Stimulated activated CD8-positive, alpha-beta memory T cell treated with anti-CD3 and anti-CD28 coated beads, Interleukin-15, amount 100 ng/mL, for 4 hours (primary cell): ENCODE measurements around the gene TAGLN2.

ENCODE experiments used
- DNase-seq, 2 donors: peaks; one replicate each; pipeline ENCODE4 v3.0.0-alpha.2; 2020; ENCODE audit warnings: low read depth in 2 of 2

Gene TAGLN2

DNA sequence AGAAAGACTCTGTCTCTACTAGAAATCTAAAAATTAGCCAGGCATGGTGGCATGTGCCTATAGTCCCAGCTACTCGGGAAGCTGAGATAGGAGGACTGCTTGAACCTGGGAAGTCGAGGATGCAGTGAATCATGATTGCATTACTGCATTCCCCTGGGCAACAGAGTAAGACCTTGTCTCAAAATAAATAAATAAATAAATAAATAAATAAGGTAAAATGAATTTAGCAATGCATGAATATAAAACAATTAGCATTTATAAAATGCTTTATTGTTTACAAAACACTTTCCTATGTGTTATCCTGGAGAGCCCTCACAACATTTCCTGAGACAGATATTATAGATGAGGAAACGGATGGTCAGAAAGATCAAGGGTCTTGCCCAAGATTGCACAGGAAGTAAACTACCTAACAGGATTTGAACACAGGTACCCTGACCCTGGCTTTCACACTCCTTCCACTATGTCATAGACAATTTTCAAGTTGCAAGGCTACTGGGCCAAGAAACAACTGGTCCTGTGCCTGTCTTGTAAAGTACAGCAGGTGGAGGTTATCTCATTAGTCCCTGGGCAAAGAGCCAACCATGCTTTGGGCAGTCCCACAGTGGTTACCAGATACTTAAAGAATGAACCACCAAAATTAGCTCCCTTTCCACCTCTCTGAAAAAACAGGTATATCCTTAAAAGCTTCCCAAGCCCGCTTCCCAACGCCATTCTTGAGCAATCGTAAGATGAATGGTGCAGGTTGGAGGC is 47.4 kb downstream of the TAGLN2 start:
- DNase-seq: no peak

DNA sequence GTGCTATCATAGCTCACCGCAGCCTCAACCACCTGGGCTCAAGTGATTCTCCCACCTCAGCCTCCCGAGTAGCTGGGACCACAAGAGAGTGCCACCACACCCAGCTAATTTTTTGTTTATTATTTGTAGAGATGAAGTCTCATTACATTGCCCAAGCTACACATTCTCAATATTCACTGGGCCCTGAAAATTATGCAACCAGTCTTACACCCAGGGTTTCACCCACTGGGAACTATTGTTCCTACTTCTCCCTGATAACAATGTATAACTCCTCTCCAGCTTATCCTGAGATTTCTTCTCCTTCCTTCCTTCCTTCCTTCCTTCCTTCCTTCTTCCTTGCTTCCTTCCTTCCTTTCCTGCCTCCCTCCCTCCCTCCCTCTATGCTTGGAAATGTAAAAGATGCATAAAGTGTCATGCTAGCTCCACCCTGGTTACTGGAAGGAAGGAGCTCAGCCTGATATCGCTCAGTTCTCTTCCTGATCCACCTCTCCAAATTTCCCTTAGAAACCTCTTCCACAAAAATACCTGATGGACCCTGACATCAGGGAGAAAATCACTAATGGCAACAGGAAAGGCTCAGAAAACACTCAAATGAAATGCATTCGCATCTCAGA is 51.7 kb downstream of the TAGLN2 start:
- no peak for DNase-seq

DNA sequence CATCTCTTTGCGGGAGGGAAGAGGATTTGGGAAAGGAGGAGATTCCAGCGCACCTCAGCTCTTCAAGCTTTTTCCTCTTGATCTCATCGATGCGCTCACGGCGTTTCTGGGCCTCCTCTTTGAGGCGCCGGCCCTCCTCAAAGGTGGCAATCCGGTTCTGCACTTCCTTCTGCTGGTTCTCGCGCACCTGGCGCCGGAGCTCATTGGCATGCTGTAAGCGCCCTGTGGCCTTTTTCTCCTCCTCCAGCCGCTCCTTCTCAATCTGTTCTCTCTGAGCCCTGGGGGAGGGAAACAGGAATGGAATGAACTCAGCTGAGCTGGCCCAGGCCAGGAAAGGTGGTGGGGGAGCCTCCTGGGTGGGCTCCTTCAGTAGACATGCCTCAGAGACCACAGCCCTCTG is 52.4 kb downstream of the TAGLN2 start:
- DNase-seq: no peak

DNA sequence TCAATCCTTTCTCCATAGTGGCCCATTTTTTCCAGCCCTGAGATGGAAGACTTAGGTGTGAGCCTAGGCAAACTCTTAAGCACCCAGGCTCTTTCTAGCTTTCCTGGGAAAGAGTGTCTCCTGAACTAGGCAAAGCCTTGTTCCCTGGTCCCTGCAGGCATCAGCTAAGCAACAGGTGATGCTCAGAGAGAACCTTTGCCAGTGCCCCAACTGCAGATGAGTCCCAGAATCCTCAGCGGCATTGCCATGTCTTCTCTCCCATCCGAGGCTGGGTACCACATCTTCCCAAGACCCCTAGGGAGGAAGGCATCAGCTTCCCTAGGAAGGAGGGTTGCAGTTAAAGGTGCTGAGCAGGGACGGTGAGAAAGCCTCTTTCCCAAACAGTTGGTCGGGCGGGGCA is 54.6 kb downstream of the TAGLN2 start:
- DNase-seq: no peak

DNA sequence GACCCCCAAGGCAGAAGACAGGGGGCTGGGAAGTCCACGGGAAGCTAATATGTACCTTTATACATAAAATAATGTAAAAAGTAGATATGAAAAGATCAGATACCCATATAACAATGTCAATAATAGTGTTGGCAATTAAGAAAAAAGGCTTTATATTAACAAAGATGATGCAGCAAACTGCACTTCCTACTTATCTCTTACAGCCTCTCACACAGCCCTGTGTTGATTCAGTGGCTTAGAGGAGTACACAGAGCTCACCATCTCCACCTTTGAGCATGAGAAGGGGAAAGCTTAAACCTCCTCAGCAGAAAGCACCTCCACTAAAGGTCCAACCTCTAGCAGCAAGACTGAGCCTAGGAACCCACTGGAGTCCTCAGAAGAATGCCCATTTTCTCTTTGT is 55.7 kb downstream of the TAGLN2 start:
- DNase-seq: no peak

DNA sequence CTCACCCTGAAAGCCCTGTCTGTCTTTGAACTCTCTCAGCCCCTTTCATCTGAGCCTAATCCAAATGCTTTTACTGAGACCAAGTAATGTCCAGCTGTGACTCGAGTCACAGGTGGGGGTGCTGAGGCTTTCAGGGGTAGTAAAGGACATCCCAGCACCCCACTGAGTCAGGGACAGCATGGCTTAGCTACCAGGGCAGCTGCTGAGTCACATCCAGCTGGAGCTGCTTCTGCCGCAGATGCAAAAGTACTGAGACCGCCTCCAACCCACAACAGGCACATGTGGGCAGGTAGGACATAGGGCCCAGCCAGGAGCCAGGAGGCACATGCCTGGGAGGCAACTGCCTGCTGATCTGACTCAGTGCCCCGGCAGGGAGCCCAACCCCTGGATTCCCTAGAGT is 56.1 kb downstream of the TAGLN2 start:
- no peak for DNase-seq

DNA sequence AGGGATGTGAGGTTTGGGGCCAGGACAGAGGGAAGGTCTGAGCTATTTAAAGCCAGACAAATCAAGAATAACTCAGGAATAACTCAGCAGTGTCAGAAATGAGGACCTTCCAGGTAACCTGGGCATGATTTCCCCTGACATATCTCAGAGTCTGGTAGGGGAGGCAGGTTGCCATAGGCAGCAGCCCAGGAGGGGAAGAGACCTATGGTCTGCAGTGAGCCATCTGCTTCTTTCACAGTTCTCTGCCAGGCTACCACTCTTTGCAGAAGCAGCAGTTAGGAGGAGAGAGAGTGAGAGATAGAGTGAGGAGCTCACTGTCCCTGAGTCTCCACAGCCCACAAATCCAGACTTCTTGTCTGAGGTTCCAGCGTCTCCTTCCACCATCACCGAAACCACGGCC is 56.5 kb downstream of the TAGLN2 start:
- no peak for DNase-seq
